Calu3 (cell line): ENCODE data around the gene CALML4. TPM values are rescaled to one million over a fixed set of nuclear protein-coding genes. Genes with fewer than 3 reads are reported as not detected.

Experiments used
- BruUV-seq: library from RNA; stranded (reverse); fragments of 400-500 nt; replicated peaks from 2 replicates; lab custom pipeline; 2021; lab: Mats Ljungman, UMichigan
- CTCF ChIA-PET: fragments of 300-600 bp; sonication (Branson Sonifier 250); formaldehyde crosslinking; loops from one replicate; lab custom pipeline; 2022; ENCODE audit warnings: antibody characterized with exemption; lab: Charles Lee
- DNase-seq: peaks from one replicate; pipeline ENCODE4 v3.0.0; 2022
- H3K27ac Mint-ChIP-seq: one replicate; pipeline ENCODE4 v1.8.0; 2022; ENCODE audit warnings: mixed read lengths; ENCODE audit not compliant: unreplicated experiment
- H3K27me3 Mint-ChIP-seq: one replicate; pipeline ENCODE4 v1.8.0; 2022; ENCODE audit warnings: mixed read lengths; ENCODE audit not compliant: unreplicated experiment
- H3K36me3 Mint-ChIP-seq: one replicate; pipeline ENCODE4 v1.8.0; 2022; ENCODE audit warnings: mild to moderate bottlenecking, moderate library complexity, mixed read lengths; ENCODE audit not compliant: insufficient read depth, unreplicated experiment
- H3K4me1 Mint-ChIP-seq: one replicate; pipeline ENCODE4 v1.8.0; 2022; ENCODE audit warnings: mild to moderate bottlenecking, low read depth, mixed read lengths; ENCODE audit not compliant: unreplicated experiment
- H3K4me3 Mint-ChIP-seq: one replicate; pipeline ENCODE4 v1.8.0; 2022; ENCODE audit warnings: mild to moderate bottlenecking, low read depth, moderate library complexity, mixed read lengths; ENCODE audit not compliant: unreplicated experiment
- H3K9me3 Mint-ChIP-seq: one replicate; pipeline ENCODE4 v1.8.0; 2022; ENCODE audit warnings: low read depth, mixed read lengths; ENCODE audit not compliant: unreplicated experiment
- CTCF ChIP-seq: fragments of 200-600 bp; IDR thresholded peaks from one replicate; pipeline ENCODE4 v1.8.0; 2022; ENCODE audit warnings: antibody characterized with exemption; ENCODE audit not compliant: unreplicated experiment
- intact Hi-C: fragments of 100-400 bp; cut with micrococcal nuclease; formaldehyde crosslinking; loops from one replicate; pipeline ENCODE4 v1.10.0; 2022; ENCODE audit not compliant: unreplicated experiment
- total RNA-seq: library from RNA; stranded (reverse); gene quantifications from 2 replicates; pipeline ENCODE4 v1.2.3, GENCODE V29; 2022

The CALML4 gene
- total RNA-seq, 1 experiment from 2014 or later = 24.1 TPM

GRCh38 chr15:68196445-68197169, 8.5 kb downstream of the CALML4 start:
- intact Hi-C loops = no loop called here
- Mint-ChIP-seq H3K4me3 (no peak overlapping the region), H3K27me3 (no peaks in the 10 kb centered on the region), H3K36me3 (peaks cover 70% of the 10 kb centered on the region), H3K27ac (peak overlapping the region; percentile 58), H3K9me3 (no peaks in the 10 kb centered on the region), H3K4me1 (no peaks in the 10 kb centered on the region)
- BruUV-seq = no TSS peak
- CTCF ChIA-PET = interaction anchor here (0.8 kb wide), 1 partner anchor 34 kb away, joined by 3 read pairs; no protein-coding TSS in a partner anchor
- no peak for TF ChIP-seq CTCF
- DNase-seq = no peak

- Mint-ChIP-seq H3K9me3 (no peaks in the 10 kb centered on the region), H3K27ac (peak overlapping the region; percentile 64), H3K36me3 (peaks cover 72% of the 10 kb centered on the region), H3K4me1 (no peaks in the 10 kb centered on the region), H3K27me3 (no peaks in the 10 kb centered on the region), H3K4me3 (no peak overlapping the region)
- TF ChIP-seq CTCF = no peak
- BruUV-seq = no TSS peak
- CTCF ChIA-PET = interaction anchor here (0.6 to 1.4 kb wide), 6 partner anchors 16 to 372 kb away, joined by 3 to 6 read pairs (median 4); no protein-coding TSS in a partner anchor
- DNase-seq = no peak
- intact Hi-C loops = no loop called here
Measured at GRCh38 chr15:68195336-68196112, 9.6 kb downstream of the CALML4 start.

DNA sequence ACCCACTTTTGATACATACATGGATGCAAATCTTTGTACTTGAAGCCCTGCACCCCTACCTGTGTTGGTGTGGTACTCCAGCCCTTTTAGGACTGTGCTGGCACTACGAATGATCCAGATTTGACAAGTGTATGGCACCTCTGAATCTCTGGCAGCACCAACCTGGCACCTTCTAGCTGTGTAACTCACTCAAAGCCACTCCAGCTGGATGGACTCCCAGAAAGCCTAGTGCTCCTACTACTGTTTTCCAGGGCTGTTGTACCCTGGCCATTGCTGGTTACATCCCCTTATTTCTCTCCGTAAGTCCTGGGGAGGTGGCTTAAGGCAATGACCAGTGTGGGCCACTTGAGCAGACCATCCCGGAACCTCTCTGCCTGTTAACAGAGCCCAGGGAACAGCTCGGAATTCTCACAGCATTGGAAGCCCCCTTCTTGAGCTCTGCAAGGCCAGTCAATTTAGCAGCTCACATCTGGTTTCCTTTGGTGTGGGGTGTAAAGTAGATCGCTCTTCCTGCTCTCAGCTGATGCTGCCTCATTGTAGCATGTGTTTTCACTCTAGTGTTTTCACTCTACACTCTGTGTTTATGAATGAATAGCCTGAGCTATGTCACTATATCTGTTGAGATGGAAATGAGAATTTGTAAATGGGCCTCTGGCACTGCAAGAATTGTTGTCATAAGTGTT, 12.2 kb downstream of the CALML4 start:
- intact Hi-C loops = no loop called here
- Mint-ChIP-seq H3K27ac (peak overlapping the region; percentile 31), H3K9me3 (no peaks in the 10 kb centered on the region), H3K4me1 (no peaks in the 10 kb centered on the region), H3K36me3 (peaks cover 70% of the 10 kb centered on the region), H3K4me3 (no peak overlapping the region), H3K27me3 (no peaks in the 10 kb centered on the region)
- no peak for TF ChIP-seq CTCF
- DNase-seq = no peak
- CTCF ChIA-PET = no interaction called here
- no TSS peak for BruUV-seq

- H3K27ac Mint-ChIP-seq = peak overlapping the region; percentile 9
- no peak for TF ChIP-seq CTCF
- CTCF ChIA-PET = no interaction called here
- H3K4me3 Mint-ChIP-seq = no peak overlapping the region
- no peaks in the 10 kb centered on the region for H3K9me3 Mint-ChIP-seq
- DNase-seq = no peak
- peaks cover 68% of the 10 kb centered on the region for H3K36me3 Mint-ChIP-seq
- intact Hi-C loops = no loop called here
- no peaks in the 10 kb centered on the region for H3K4me1 Mint-ChIP-seq
- no peaks in the 10 kb centered on the region for H3K27me3 Mint-ChIP-seq
- BruUV-seq = no TSS peak
Measured at GRCh38 chr15:68192117-68192516, 13.0 kb downstream of the CALML4 start.
